GM12891 (cell line): Measurements from ENCODE around the gene TFDP1.

Source experiments
- DNase-seq: peaks from one replicate; pipeline ENCODE4 v3.0.0; 2011; ENCODE audit warnings: low spot score; ENCODE audit not compliant: insufficient read length
- FAIRE-seq: peaks from 2 replicates; lab custom pipeline; 2011; peaks lifted over from hg19 to GRCh38; lab: Jason Lieb, UNC
- PAX5 ChIP-seq: IDR thresholded peaks from 2 replicates; pipeline ENCODE4 v1.6.1; 2011; ENCODE audit warnings: low read length, moderate library complexity, mild to moderate bottlenecking; ENCODE audit not compliant: insufficient read depth, severe bottlenecking
- POLR2A ChIP-seq: IDR thresholded peaks from 2 replicates; pipeline ENCODE4 v1.6.1; 2011; ENCODE audit warnings: low read depth, low read length, control low read depth
- POLR2AphosphoS5 ChIP-seq: IDR thresholded peaks from 2 replicates; pipeline ENCODE4 v1.6.1; 2011; ENCODE audit warnings: low read depth, low read length, control low read depth
- POU2F2 ChIP-seq: IDR thresholded peaks from 2 replicates; pipeline ENCODE4 v1.6.1; 2011; ENCODE audit warnings: low read depth, mild to moderate bottlenecking, control low read depth, low read length, moderate library complexity
- SPI1 ChIP-seq: IDR thresholded peaks from 2 replicates; pipeline ENCODE4 v1.6.1; 2011; ENCODE audit warnings: low read depth, low read length, control low read depth
- TAF1 ChIP-seq: IDR thresholded peaks from 2 replicates; pipeline ENCODE4 v1.6.1; 2011; ENCODE audit warnings: low read depth, low read length, control low read depth

Gene TFDP1

DNA sequence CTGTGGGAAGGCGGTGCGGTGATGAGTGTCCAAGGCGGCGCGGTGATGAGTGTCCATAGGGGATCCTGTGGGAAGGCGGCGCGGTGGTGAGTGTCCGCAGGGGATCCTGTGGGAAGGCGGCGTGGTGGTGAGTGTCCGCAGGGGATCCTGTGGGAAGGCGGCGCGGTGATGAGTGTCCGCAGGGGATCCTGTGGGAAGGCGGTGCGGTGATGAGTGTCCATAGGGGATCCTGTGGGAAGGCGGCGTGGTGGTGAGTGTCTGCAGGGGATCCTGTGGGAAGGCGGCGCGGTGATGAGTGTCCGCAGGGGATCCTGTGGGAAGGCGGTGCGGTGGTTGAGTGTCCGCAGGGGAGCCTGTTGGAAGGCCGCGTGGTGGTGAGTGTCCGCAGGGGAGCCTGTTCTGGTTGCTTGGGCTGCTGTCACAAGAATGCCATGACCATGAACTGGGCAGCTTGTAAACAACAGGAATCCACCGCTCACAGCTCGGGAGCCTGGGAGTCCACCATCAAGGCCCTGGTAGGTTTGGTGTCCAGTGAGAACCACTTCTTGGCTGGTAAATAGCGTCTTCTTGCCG is 21.4 kb downstream of the TFDP1 start:
- TF ChIP-seq POU2F2 (no peak), POLR2A (no peak)
- no peak for FAIRE-seq
- no peak for DNase-seq

DNA sequence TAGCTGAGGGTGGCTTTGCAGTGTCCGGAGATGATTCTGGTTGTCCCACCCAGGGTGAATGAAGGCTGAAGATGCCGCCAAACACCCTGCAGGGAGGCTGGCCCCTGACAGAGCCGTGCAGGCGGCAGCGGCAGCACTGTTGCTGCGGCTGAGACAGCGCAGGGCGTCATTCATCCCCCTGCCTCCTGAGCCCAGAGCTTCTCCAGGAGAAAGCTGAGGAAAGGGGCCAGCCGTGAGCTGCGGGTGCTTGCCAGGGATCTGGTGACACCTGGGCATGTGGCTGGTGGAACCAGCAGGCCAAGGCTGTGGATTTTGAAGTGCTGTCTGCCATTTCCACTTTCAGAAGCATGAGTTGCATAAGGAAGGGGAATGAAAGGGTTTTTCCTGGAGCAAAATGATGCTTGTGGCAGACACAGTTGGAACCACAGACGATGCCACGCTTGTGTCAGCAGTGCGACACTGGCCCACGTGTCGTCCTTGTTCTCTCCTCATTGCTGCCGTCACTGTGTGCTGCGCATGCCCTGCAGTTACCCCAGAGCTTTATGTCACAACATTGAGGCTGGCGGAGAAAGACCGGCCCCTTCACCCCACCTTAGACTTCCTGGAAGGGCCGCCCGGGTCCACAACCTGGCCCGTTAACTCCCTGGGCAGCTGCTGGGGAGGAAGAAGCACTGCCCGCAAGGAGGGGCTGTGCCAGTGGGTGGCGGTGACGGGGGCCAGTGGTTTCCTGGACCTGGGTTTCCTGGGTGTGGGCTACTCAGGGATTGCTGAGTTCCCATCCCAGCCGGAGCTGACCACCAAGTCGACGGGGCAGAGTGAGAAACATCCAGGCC is 22.7 kb downstream of the TFDP1 start:
- FAIRE-seq: no peak
- TF ChIP-seq POLR2AphosphoS5 (no peak), PAX5 (no peak), TAF1 (no peak), SPI1 (no peak), POLR2A (no peak), POU2F2 (no peak)
- DNase-seq: no peak

DNA sequence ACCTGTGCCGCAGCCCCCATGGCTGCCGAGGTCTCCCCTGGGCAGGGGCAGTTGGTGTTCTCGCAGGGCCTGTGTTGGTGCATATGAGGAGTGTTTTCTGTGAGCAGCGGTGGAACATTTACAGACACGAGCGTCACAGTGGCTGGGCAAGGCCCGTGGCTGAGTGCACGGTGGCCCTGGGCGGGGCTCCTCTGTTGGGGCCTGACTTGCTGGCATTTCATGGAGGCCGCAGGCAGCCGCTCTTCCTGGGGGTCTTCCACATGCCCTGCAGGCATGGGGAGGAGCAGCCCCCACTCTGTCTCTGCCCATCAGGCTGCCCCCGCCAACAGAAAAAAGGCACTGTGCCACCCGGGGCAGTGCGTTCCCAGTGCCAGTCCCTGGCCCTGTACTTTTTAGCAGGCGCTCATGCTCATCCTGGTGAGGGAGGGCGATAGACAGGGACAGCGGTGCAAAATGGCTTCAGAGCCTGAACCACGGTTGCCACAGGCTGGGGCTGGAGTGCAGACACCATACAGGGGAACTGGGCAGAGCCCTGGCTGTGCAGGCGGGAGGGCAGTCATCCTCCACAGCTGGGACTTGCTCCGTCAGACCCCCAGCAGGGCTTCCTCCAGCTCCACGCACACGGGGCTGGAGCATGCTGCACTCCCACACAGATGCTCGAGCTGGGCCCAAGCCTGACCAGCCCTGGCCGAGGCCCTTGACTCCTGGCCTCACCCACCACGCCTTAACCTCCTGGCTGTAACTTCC is 23.5 kb downstream of the TFDP1 start:
- DNase-seq (no peak), FAIRE-seq (no peak)
- TF ChIP-seq PAX5 (no peak), POU2F2 (no peak)

DNA sequence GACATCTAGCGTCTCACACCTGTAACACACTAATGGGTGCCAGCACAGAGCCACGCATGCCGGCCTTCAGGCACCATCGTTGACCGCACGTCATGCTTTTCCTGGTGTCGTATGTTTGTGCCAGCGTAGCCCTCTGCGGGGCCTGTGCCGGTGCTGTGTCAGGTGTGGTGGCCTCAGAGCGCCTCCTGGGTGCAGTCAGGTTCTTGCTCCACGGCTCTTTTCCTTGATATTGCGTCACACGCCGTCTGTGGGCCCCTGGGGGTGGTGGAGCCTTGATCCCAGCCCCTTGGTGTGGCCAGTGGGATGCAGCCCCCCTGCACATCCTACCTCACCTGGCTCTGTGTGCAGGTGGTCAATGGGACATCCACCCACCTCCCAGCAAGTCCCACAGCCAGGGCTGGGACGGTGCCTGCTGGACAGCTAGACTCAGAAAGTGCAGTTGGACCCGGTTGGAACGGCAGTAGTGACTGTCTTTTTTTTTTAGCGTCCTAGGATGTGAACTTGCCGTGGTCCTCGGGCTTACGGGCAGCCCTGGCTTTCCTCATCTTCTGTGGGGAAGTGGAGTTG is 24.5 kb downstream of the TFDP1 start:
- no peak for DNase-seq
- TF ChIP-seq POLR2AphosphoS5 (no peak), TAF1 (no peak), POU2F2 (no peak), PAX5 (no peak), SPI1 (no peak)
- FAIRE-seq: no peak

DNA sequence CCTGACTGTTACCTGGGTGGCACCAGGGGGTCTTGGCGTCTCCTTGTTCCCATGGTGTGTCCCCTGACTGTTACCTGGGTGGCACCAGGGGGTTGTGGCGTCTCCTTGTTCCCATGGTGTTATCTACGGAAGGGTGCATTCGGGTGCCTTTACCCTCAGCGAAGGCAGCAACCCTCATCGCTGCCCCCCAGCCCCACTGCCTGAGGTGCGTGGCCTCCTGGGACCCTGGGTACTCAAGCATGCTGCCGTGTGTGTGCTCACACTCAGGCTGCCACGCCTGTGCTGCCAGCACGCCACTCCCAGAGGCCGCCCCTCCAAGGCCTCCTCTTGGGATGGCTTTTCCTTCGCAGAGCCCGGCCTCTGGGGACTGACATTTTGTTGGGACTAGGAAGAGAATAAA is 25.1 kb downstream of the TFDP1 start:
- no peak for TF ChIP-seq POU2F2
- FAIRE-seq (no peak), DNase-seq (no peak)

DNA sequence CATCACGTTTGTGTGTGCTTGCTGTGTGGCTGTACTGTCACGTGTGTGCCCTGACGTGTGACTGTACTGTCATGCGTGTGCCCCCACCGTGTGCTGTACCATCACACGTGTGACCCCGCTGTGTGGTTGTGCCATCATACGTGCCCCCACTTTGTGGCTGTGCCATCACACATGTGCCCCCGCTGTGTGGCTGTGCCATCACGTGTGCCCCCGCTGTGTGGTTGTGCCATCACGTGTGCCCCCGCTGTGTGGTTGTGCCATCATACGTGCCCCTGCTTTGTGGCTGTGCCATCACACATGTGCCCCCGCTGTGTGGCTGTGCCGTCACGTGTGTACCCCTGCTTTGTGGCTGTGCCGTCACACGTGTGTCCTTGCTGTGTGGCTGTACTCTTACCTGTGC is 25.7 kb downstream of the TFDP1 start:
- TF ChIP-seq SPI1 (no peak), PAX5 (no peak), TAF1 (no peak), POLR2A (no peak)
- peak; percentile 35 for FAIRE-seq
- no peak for DNase-seq

DNA sequence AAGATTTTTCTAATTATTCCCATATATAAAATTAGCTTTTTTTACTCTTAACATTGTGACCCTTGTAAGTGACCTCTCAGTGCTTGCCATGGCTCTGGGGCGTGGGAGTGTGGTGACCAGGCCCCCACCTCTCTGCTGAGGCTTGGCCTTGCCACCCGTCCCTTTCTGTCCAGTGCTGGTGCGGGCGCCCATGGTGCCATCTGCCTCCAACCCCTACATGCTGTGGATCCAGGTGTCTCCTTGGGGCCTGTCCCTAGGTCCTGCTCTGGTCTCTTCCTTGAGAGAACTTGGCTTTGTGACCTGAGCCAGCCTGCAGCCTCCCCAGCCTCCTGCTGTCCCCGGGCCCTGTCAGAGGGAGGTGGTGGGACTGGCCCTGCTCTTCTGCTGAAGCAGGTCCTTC is 27.4 kb downstream of the TFDP1 start:
- no peak for TF ChIP-seq TAF1
- no peak for TF ChIP-seq POLR2A
- no peak for TF ChIP-seq PAX5
- no peak for TF ChIP-seq POU2F2
- no peak for TF ChIP-seq SPI1
- TF ChIP-seq POLR2AphosphoS5: no peak
- FAIRE-seq (no peak), DNase-seq (no peak)

DNA sequence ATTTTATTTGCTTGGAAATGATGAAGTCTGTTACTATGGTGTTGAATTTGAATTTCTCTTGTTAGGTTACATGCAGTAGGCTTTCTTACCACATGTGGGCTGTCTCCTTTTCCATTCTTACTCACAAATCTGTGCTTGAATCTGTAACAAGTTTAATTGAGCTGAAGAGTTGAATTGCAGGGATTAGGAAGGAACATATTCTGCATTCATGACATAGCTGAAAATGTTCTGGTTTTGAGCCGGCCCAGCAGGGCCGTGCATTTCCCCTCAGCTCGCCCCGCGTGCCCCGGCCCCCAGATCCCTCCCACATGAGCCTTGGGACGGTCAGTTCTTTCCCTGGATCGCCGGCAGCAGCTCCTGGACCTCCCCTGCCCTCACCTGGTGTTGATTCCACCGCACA is 28.1 kb downstream of the TFDP1 start:
- DNase-seq: no peak
- FAIRE-seq: no peak
- TF ChIP-seq POU2F2 (no peak), SPI1 (no peak), POLR2AphosphoS5 (no peak), TAF1 (no peak)

DNA sequence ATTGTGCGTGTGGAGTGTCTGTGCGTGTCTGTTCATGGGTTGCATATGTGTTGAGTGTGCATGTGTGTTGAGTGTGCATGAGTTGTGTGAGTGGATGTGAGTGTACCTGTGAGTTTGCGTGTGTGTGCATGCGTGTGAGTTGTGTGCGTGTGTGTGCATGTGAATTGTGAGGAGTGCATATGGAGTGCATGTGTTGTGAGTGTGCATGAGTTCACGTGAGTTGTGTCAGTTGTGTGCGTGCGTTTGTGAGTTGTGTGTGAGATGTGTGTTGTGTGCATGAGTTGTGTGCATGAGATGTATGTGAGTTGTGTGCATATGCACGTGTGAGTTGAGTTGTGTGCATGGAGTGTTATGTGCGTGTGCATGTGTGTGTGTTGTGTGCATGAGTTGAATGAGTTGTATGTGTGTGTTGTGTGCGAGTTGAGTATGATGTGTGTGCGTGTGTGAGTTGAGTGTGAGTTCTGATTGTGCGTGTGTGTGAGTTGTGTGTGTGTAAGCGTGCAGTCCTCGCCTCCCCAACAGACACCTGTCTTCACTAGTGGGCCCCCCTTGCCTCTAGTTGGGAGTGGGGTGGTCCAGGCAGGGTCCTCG is 29.3 kb downstream of the TFDP1 start:
- DNase-seq: no peak
- TF ChIP-seq POLR2AphosphoS5 (no peak), POLR2A (no peak), TAF1 (no peak), SPI1 (no peak)
- no peak for FAIRE-seq

DNA sequence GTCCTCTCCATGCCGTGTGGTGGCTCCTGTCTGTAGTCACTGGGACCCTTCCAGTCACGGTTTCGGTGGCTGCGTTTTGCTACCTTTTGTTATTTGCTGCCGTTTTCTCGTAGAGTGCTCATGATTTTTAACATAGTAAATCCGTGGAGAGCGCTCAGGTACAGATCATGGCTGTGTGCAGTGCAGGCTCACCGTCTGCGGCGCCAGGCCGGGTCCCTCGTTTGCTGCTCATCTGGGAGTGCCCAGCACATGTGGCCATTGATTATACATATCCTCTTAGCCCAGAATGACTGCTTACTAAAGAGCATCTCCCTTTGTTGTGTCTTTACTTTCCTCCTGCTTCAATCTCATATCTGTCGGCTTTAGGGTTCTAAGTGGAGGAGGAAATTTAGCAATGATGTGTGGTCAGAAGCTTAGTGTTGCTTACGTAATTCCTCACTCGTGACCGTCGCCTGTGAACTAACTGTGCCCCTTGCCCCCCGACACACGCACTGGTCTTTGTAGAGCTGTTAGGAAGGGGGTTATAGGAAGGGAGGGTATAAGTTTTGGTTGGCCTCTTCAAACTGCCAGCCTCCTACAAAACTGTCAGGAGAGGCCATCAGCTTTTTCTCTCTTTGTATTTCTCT is 31.8 kb downstream of the TFDP1 start:
- FAIRE-seq (no peak), DNase-seq (no peak)
- no peak for TF ChIP-seq POLR2A
- no peak for TF ChIP-seq PAX5
- TF ChIP-seq SPI1: no peak
- TF ChIP-seq TAF1: no peak
- no peak for TF ChIP-seq POLR2AphosphoS5
- TF ChIP-seq POU2F2: no peak
